GM20431 (cell line): Measurements from ENCODE around the gene NNT.

Experiments
- in situ Hi-C: fragments of 300-500 bp; cut with MseI, MboI; formaldehyde crosslinking; loops from one replicate; pipeline ENCODE4 v1.15.0; 2020; ENCODE audit warnings: low sequenced_read_pairs; ENCODE audit not compliant: unreplicated experiment

Gene NNT

GRCh38 chr5:43620944-43621505 is 18.0 kb downstream of the NNT start:
- in situ Hi-C loops = no loop called here

DNA sequence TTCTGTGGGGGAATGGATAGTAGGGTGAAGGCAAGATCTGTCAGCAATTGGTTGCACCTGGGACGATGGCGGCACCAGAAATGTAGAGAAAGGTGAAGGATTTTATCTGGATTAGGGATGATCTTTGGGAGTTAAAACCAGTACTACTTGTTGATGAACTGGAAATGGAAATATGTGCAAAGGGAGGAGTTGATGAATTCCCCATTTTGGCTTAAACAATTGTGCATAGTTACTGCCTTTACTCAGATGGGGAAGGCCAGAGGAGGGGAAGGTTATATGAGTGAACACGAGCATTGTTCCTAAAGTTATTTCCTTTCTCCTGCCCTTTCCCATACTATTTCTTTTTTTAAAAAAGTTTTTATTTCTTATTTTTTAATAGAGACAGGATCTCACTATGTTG is 19.1 kb downstream of the NNT start:
- in situ Hi-C loops = no loop called here

DNA sequence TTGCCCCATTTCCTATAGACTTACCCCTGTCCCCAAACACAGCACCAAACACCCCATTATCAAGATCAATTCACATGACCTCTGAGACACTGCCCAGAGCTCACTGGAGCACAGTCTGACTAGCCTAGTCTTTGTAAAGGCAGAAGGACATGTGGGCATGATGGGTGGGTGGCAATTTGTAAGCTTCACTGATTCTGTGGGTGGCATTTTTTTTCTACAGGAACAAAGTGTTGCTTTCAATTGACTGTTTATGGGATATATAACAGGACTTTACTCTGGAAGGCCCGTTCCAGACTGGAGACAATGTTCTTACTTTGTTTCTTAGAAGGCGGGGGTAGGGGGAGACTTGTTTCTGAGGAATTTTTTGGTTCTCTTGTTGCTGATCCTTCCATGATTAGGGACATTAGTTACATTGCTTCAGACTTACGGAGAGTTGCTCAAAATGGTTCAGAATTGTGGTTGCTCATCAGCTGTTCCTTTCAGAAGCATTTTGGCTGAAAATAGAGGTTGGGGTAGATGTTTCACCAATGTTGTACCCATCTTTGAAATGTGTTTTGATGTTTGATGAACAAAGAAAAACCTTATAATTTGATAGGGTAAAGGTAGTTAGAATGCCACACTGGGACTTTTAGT is 20.2 kb downstream of the NNT start:
- in situ Hi-C loops = no loop called here

DNA sequence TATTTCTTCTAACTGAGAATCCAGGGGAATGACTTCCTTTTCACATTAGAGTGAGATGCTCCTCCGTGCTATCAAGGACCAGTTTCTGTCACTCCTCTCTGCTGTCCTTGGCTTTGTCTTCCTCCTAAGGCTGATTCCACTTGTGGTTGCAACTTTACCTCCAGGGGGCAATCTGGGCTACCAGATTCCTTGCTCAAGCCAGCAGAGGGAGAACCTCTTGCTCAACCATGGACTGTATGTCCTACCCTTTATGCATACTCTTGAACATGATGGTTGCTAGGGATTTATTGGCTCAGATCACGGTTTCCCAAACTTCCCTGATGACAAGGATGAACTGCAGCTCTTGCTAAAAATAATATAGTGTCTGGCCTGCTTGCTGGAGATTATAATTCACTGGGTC is 24.0 kb downstream of the NNT start:
- in situ Hi-C loops = no loop called here

GRCh38 chr5:43631182-43631910 is 28.4 kb downstream of the NNT start:
- in situ Hi-C loops = no loop called here

GRCh38 chr5:43634621-43635020 is 31.6 kb downstream of the NNT start:
- in situ Hi-C loops = no loop called here

DNA sequence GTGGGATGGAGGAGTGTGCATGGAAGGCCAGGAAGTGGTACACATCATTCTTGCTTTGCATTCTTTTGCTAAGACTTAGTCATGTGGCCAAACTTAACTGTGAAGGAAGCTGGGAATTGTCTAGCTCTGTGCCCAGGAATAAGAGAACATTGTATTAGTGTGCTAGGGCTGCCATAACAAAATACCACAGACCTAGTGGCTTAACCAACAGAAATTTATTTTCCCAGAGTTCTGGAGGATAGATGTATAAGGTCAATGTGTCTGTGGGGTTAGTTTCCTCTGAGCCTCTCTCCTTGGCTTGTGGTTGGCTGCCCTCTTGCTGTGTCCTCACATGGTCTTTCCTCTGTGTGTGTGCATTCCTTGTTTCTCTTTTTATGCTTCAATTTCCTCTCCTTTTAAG is 32.4 kb downstream of the NNT start:
- in situ Hi-C loops = no loop called here

DNA sequence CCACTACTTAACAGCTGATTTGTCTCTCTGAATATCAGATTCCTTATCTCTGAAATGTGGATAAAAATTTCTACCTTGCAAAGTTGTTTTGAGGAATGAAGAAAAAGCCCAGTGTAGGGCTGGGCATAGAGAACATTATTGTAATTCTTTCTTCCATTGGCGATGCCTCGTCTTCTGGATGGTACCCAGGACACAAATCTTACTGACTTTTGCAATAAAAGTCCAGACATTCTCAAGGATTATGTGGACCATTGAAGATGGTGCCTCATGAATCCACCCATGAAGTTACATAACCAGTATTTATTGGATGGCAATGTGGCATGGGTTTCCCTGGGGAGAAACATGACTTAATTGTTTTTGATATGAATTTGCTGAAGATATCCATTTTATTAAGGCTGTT is 33.1 kb downstream of the NNT start:
- in situ Hi-C loops = no loop called here

DNA sequence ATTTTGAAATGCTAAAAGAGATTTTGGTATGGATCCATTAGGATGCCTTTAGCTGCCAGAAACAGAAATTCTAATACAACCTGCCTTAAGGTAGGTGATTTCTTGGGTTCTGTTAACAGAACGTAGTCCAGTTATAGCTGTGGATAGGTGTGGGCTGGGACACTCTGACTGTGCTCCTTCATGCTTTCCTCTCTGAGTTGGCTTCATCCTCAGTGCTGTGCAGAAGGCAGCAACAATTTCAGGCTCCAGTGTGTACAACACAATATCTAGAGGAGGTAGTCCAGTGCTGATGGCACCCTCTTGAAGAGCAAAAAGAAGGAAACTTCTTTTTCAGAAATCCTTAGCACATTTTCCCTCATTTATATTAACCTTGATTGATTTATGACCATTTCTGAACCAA is 34.4 kb downstream of the NNT start:
- in situ Hi-C loops = no loop called here

DNA sequence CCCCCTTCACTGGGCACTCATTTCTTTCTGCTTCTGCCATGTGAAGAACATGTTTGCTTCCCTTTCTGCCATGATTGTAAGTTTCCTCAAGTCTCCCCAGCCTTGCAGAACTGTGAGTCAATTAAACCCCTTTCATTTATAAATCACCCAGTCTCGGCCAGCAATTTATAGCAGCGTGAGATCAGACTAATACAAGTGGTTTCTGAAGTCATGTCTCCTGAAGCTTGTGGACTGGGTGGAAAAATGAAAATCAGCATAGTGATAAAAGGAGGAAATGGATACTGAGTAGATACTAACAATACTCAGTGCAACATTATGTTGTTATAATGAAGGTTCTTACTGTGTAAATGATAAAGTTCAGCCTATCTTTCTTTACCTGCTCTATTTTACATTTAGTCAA is 35.1 kb downstream of the NNT start:
- in situ Hi-C loops = no loop called here

GRCh38 chr5:43638546-43638945 is 35.6 kb downstream of the NNT start:
- in situ Hi-C loops = no loop called here

- in situ Hi-C loops = no loop called here
These were observed 36.6 kb downstream of the NNT start for GRCh38 chr5:43639566-43639965.

DNA sequence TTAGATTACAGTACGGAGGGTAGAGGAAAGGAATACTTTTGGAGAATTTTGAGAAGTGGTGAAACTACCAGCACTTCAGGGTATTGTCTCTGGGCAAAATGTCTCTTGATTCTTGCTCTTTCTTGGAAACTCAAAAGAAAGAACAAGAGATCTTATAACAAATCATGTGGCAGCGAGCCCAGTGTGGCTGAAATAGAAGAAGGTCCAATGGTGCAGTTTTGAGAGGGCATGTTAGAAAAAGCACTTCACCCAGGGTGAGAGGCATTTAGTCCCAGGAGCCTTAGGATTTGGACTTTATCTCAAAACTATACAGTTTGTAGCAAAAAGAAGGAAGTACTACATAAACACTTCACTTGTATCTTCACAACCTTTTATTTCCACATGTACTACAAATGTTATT is 39.4 kb downstream of the NNT start:
- in situ Hi-C loops = no loop called here

- in situ Hi-C loops = no loop called here
These were observed 40.3 kb downstream of the NNT start for GRCh38 chr5:43643327-43643726.

GRCh38 chr5:43643750-43644149 is 40.8 kb downstream of the NNT start:
- in situ Hi-C loops = no loop called here

- in situ Hi-C loops = no loop called here
These were observed 44.0 kb downstream of the NNT start for GRCh38 chr5:43646992-43647391.

GRCh38 chr5:43647789-43648188 is 44.8 kb downstream of the NNT start:
- in situ Hi-C loops = no loop called here

DNA sequence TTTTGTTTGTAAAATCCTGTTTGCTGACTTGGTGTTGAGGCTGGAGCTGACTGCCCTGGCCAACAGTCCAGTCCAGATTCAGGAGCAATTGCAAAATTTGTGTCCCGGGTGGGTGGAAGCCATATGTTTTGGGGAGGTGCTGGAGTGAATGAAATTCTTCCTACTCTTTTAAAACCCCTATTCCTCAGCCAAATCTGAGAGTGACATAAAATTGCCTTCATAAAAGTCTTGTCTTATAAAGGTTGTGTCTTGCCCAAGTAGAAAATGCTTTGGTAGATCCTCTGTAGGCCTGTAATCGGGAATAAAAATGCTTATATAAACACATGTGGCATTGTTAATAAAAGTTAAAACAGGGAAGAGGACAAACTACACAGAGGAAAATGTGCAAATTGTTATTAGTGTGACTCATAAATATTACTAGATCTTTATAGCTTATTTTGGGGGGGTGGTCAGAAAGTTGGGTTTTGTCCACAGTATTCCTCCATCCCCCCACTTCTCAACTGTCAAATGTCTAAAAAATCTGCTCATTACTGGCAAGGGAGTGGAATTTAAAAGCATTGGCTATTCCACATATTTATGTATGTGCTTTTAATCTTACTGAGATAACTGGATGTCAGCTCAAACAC is 45.6 kb downstream of the NNT start:
- in situ Hi-C loops = no loop called here

DNA sequence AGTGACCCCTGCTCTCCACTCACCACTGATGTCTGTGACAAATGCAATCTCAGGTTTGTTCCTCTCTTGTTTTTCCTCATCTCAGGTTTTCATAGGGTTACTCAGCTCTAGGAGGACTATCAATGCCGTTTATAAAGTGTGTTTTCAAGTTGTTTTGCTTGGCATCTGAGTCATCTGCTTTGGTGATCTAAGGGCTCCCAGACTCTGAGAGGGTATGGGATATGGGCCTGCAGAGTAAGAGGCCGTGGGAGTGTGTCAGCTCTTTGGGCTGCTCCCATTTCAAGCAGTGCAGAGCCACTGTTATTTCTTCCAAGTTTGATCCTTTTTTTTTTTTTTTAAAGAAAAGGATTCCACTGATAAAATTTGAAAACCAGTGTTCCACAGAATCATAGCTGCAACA is 46.3 kb downstream of the NNT start:
- in situ Hi-C loops = no loop called here

DNA sequence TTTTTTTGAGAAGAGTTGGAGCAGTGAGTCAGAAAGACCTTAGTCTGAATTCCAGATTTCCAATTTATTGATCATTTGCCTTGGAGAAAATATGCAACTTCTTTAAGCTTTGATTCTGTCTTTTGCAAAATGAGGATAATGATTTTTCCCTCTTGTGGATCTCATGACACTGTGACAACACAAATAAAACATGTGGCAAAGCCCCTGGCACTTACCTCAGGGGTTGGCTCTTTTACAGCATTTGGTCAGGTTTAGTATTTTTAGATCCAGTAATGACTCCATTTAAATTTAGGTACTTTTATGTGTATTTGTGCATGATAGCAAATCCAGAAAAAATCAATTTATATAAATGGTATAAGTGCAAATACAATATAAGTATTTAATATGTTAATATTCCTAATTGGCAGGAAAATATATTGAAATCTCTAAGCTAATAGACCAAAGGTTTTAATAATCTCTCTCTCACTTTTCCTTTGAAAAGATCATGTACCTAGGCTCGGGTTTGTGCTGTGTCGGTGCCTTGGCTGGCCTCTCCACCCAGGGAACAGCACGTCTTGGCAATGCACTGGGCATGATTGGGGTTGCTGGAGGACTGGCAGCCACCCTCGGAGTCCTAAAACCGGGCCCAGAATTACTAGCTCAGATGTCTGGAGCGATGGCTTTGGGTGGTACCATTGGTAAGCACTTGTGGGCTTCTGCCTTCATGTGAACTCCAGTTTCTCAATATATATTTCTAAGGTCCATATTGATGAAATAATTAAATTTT is 49.7 kb downstream of the NNT start:
- in situ Hi-C loops = no loop called here

- in situ Hi-C loops = no loop called here
These were observed 55.5 kb downstream of the NNT start for GRCh38 chr5:43658509-43658908.
